OCI-LY7 (cell line): ENCODE measurements around the gene PNMA8C.
"Not testable (repeated sequence)": the region's sequence is repeated elsewhere in the genome, so short reads cannot be mapped to it uniquely, and the experiment has no call there.

Experiments used
- CTCF ChIP-seq: fragments of 200-600 bp; sonication (generic); conservative IDR thresholded peaks from 2 replicates; pipeline ENCODE4 v1.5.1; 2014; ENCODE audit warnings: mild to moderate bottlenecking, antibody characterized with exemption, low read length, moderate library complexity, mixed read lengths
- EZH2phosphoT487 ChIP-seq: fragments of 200-600 bp; sonication (generic); IDR thresholded peaks from 2 replicates; pipeline ENCODE4 v1.6.1; 2018; ENCODE audit warnings: low read depth, borderline replicate concordance, mild to moderate bottlenecking, mixed run types, antibody characterized with exemption, low read length, moderate library complexity, mixed read lengths

DNA sequence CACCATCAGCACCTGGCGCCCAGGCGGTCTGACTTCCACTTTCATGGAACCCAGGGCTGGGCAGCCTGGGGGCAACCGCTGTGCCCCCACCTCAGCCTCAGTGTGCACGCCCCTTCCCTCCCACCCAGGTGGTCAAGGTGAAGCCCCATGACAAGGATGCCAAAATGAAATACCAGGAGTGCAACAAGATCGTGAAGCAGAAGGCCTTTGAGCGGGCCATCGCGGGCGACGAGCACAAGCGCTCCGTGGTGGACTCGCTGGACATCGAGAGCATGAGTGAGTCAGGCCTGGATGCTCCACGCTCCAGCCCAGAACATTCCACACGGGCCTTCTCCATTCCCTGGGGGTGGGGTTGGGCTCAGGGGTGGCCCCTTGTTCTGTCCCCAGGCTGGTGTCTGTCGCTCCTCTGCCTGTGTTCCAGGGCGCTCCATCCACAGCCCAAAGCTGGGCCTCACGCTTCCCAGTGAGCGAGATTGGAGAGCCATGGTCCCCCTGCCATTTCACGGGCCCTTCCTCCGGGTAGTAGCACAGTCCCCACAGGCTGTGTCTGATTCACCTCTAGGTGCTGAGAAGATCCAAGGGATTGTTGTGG lies 53.2 kb downstream of the PNMA8C start:
- TF ChIP-seq CTCF, EZH2phosphoT487: not testable (repeated sequence)
